Nephron (organoid): ENCODE measurements around the gene HDGF.
"Not testable (repeated sequence)": the region's sequence is repeated elsewhere in the genome, so short reads cannot be mapped to it uniquely, and the experiment has no call there.

ENCODE experiments used
- H3K27ac Mint-ChIP-seq, 3 experiments: 2 replicates each; pipeline ENCODE4 v1.8.0; 2020; ENCODE audit warnings: mixed read lengths in 3 of 3, mild to moderate bottlenecking in 2 of 3, moderate library complexity in 1 of 3
- H3K27me3 Mint-ChIP-seq: 2 replicates; pipeline ENCODE4 v1.8.0; 2021; ENCODE audit warnings: low read depth, mild to moderate bottlenecking, moderate library complexity, mixed read lengths
- H3K36me3 Mint-ChIP-seq: 2 replicates; pipeline ENCODE4 v1.8.0; 2020; ENCODE audit warnings: low read depth, mixed read lengths
- H3K4me1 Mint-ChIP-seq: 2 replicates; pipeline ENCODE4 v1.8.0; 2020; ENCODE audit warnings: mixed read lengths
- H3K4me3 Mint-ChIP-seq, 3 experiments: 2 replicates each; pipeline ENCODE4 v1.8.0; 2020; ENCODE audit warnings: mild to moderate bottlenecking in 3 of 3, mixed read lengths in 3 of 3, moderate library complexity in 2 of 3
- H3K9me3 Mint-ChIP-seq: 2 replicates; pipeline ENCODE4 v1.8.0; 2020; ENCODE audit warnings: mixed read lengths
- CTCF ChIP-seq, 3 experiments: fragments of 200-600 bp; sonication (generic); IDR thresholded peaks; one replicate each; pipeline ENCODE4 v1.5.0; 2021; ENCODE audit warnings: antibody characterized with exemption in 3 of 3; ENCODE audit not compliant: unreplicated experiment in 3 of 3

HDGF gene

GRCh38 chr1:156766298-156767100 is 15.0 kb upstream of the HDGF start:
- Mint-ChIP-seq H3K4me3 (no peak overlapping the region), H3K4me1 (peaks cover 32% of the 10 kb centered on the region), H3K27ac (no peak overlapping the region), H3K9me3 (no peaks in the 10 kb centered on the region), H3K27me3 (no peaks in the 10 kb centered on the region), H3K36me3 (peaks cover 16% of the 10 kb centered on the region)
- no peak for TF ChIP-seq CTCF (IDR thresholded peaks at IDR 0.05; ENCODE audit: unreplicated experiment in 3 of 3)

- Mint-ChIP-seq H3K27ac (no peak overlapping the region), H3K36me3 (peaks cover 7% of the 10 kb centered on the region), H3K9me3 (no peaks in the 10 kb centered on the region), H3K4me3 (no peak overlapping the region), H3K4me1 (peaks cover 24% of the 10 kb centered on the region), H3K27me3 (no peaks in the 10 kb centered on the region)
- TF ChIP-seq CTCF (IDR thresholded peaks at IDR 0.05; ENCODE audit: unreplicated experiment in 3 of 3) = no peak
Observed at GRCh38 chr1:156765666-156766065, 14.2 kb upstream of the HDGF start.

- not testable (repeated sequence) for H3K4me3 Mint-ChIP-seq, H3K27ac Mint-ChIP-seq, H3K36me3 Mint-ChIP-seq, H3K27me3 Mint-ChIP-seq, H3K9me3 Mint-ChIP-seq
- peaks cover 26% of the 10 kb centered on the region for H3K4me1 Mint-ChIP-seq
Observed at GRCh38 chr1:156765136-156765535, 13.7 kb upstream of the HDGF start.

GRCh38 chr1:156760796-156761104 is 9.3 kb upstream of the HDGF start:
- no peak for TF ChIP-seq CTCF (IDR thresholded peaks at IDR 0.05; ENCODE audit: unreplicated experiment in 3 of 3)
- H3K27ac Mint-ChIP-seq = peak overlapping the region in 1 of 3 experiments; percentile 30
- peaks cover 5% of the 10 kb centered on the region for H3K4me1 Mint-ChIP-seq
- H3K27me3 Mint-ChIP-seq = no peaks in the 10 kb centered on the region
- H3K36me3 Mint-ChIP-seq = peaks cover 4% of the 10 kb centered on the region
- no peak overlapping the region for H3K4me3 Mint-ChIP-seq
- H3K9me3 Mint-ChIP-seq = no peaks in the 10 kb centered on the region

GRCh38 chr1:156760092-156760795 is 8.8 kb upstream of the HDGF start:
- no peaks in the 10 kb centered on the region for H3K27me3 Mint-ChIP-seq
- no peak overlapping the region for H3K4me3 Mint-ChIP-seq
- H3K36me3 Mint-ChIP-seq = peaks cover 4% of the 10 kb centered on the region
- TF ChIP-seq CTCF (IDR thresholded peaks at IDR 0.05; ENCODE audit: unreplicated experiment in 3 of 3) = no peak
- H3K27ac Mint-ChIP-seq = peak overlapping the region in 2 of 3 experiments; percentile 20 to 30
- H3K4me1 Mint-ChIP-seq = peaks cover 8% of the 10 kb centered on the region
- no peaks in the 10 kb centered on the region for H3K9me3 Mint-ChIP-seq

GRCh38 chr1:156757572-156758253 is 6.2 kb upstream of the HDGF start:
- H3K9me3 Mint-ChIP-seq, H3K36me3 Mint-ChIP-seq, H3K4me3 Mint-ChIP-seq, H3K27me3 Mint-ChIP-seq, H3K27ac Mint-ChIP-seq: not testable (repeated sequence)
- peaks cover 22% of the 10 kb centered on the region for H3K4me1 Mint-ChIP-seq
